ENCODE measurements around the gene POGLUT3. TPM values are rescaled to one million over a fixed set of nuclear protein-coding genes. Genes with fewer than 3 reads are reported as not detected.

POGLUT3 gene
- total and polyA plus RNA-seq, 2 experiments from 2014 or later: 7.6 to 12.2 TPM

- Mint-ChIP-seq H3K27ac (no peak overlapping the region), H3K4me1 (peaks cover 13% of the 10 kb centered on the region; the same call in 2 of the 3 replicates), H3K9me3 (no peaks in the 10 kb centered on the region), H3K27me3 (ENCODE audit: insufficient read depth, low read depth, poor library complexity) (no peaks in the 10 kb centered on the region), H3K4me3 (no peak overlapping the region), H3K36me3 (ENCODE audit: low read depth) (no peaks in the 10 kb centered on the region; the same call in 2 of the 3 replicates)
- H3K79me2 ChIP-seq (replicated peaks; ENCODE audit: insufficient read depth): no peaks in the 10 kb centered on the region
- no peak overlapping the region for H2AFZ ChIP-seq
- ATAC-seq (no peak), DNase-seq (ENCODE audit: low spot score) (no peak)
- H3K9me2 ChIP-seq (ENCODE audit: insufficient read depth): no peaks in the 10 kb centered on the region
- no peak overlapping the region for H3K4me2 ChIP-seq
- H3K27me3 ChIP-seq (ENCODE audit: insufficient read depth): no peaks in the 10 kb centered on the region
- H3K4me1 ChIP-seq (ENCODE audit: insufficient read depth): no peaks in the 10 kb centered on the region
- H3K4me3 ChIP-seq: no peak overlapping the region
- TF ChIP-seq ZNF114 (CRISPR knock-in tag; IDR thresholded peaks at IDR 0.05): no peak
- no peak for TF ChIP-seq NANOG (IDR thresholded peaks at IDR 0.05; ENCODE audit: borderline replicate concordance)
- TF ChIP-seq REST (IDR thresholded peaks at IDR 0.05; ENCODE audit: unreplicated experiment): no peak
- TF ChIP-seq ETS1 (IDR thresholded peaks at IDR 0.05): no peak
- TF ChIP-seq EZH2 (IDR thresholded peaks at IDR 0.05; ENCODE audit: low read depth, unreplicated experiment): no peak
- no peak for TF ChIP-seq ZNF462 (CRISPR knock-in tag; IDR thresholded peaks at IDR 0.05)
- no peak for TF ChIP-seq EZH2phosphoT487 (IDR thresholded peaks at IDR 0.05; ENCODE audit: unreplicated experiment)
- TF ChIP-seq POLR2AphosphoS5 (IDR thresholded peaks at IDR 0.05; ENCODE audit: low read depth): no peak
- no peak for TF ChIP-seq STAT1 (IDR thresholded peaks at IDR 0.05; ENCODE audit: unreplicated experiment)
- TF ChIP-seq JUNB (IDR thresholded peaks at IDR 0.05; ENCODE audit: unreplicated experiment): no peak
- no peak for TF ChIP-seq CREB1 (CRISPR knock-in tag; IDR thresholded peaks at IDR 0.05; ENCODE audit: low read depth)
- TF ChIP-seq ZNF331 (CRISPR knock-in tag; IDR thresholded peaks at IDR 0.05; ENCODE audit: low read depth): no peak
- no peak for TF ChIP-seq CTCF (conservative IDR thresholded peaks at IDR 0.05; ENCODE audit: low read depth in 2 of 2)
- H3K27ac ChIP-seq (ENCODE audit: low read depth): no peak overlapping the region
- H3F3A ChIP-seq (replicated peaks; ENCODE audit: low read depth): no peaks in the 10 kb centered on the region
- H4K20me1 ChIP-seq (replicated peaks; ENCODE audit: insufficient read depth): no peaks in the 10 kb centered on the region
- H3K36me3 ChIP-seq (ENCODE audit: insufficient read depth): no peaks in the 10 kb centered on the region
Observed at GRCh38 chr11:108535384-108535955, 37.3 kb upstream of the POGLUT3 start.

Measured in GM23338 (cell line).